Measurements from ENCODE around the gene UVRAG. TPM values are rescaled to one million over a fixed set of nuclear protein-coding genes. Genes with fewer than 3 reads are reported as not detected.

Gene UVRAG
- total and polyA plus RNA-seq, 4 donors = 8.7 to 53.2 (median 18.3) TPM

DNA sequence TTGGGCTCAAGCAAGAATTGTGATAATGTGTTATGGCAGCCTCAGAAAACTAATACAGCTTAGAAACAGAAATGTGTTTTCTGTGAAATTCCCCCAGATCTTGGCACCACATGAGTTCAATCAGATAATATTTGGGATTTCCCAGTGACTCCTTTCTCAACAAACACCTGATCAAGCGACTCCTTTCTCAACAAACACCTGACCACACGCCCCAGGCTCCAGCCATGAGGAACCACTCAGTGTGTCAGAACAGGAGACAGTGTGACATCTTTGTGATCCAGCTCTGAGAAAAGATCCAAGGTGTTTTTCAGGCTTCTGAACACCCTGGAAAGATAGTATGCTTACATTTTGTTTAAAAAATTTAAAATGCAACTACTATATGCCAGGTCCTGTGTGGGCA is 1.9 kb upstream of the UVRAG start:
- peaks cover 0 to 24% (median 11%) of the 10 kb centered on the region in 5 donors for H3K4me1 ChIP-seq (ENCODE audit: control insufficient read depth in 5 of 5, insufficient read depth in 5 of 5, low read length in 5 of 5)
- no peak overlapping the region for H3K9ac ChIP-seq (ENCODE audit: insufficient read depth in 1 of 2, low read length in 2 of 2)
- no peaks in the 10 kb centered on the region for H3K9me3 ChIP-seq (ENCODE audit: control insufficient read depth in 4 of 4, insufficient read depth in 3 of 4, low read length in 3 of 4)
- DNase-seq = no peak
- 59 to 79% methylated on average over 2 of the region's 2 CpGs for WGBS, 2 donors
- TF ChIP-seq, protein P1, sequence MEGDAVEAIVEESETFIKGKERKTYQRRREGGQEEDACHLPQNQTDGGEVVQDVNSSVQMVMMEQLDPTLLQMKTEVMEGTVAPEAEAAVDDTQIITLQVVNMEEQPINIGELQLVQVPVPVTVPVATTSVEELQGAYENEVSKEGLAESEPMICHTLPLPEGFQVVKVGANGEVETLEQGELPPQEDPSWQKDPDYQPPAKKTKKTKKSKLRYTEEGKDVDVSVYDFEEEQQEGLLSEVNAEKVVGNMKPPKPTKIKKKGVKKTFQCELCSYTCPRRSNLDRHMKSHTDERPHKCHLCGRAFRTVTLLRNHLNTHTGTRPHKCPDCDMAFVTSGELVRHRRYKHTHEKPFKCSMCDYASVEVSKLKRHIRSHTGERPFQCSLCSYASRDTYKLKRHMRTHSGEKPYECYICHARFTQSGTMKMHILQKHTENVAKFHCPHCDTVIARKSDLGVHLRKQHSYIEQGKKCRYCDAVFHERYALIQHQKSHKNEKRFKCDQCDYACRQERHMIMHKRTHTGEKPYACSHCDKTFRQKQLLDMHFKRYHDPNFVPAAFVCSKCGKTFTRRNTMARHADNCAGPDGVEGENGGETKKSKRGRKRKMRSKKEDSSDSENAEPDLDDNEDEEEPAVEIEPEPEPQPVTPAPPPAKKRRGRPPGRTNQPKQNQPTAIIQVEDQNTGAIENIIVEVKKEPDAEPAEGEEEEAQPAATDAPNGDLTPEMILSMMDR (IDR thresholded peaks at IDR 0.05; ENCODE audit: control extremely low read depth, extremely low read depth) = no peak
- no peaks in the 10 kb centered on the region for H3K27me3 ChIP-seq (ENCODE audit: control insufficient read depth in 3 of 3, insufficient read depth in 3 of 3, low read length in 2 of 3)
- no peaks in the 10 kb centered on the region for H3K36me3 ChIP-seq (ENCODE audit: control insufficient read depth in 4 of 4, insufficient read depth in 4 of 4, low read length in 4 of 4)
- ATAC-seq (ENCODE audit: insufficient read depth, low FRiP score) = no peak
- H3K4me3 ChIP-seq = no peak overlapping the region
- peak overlapping the region in 1 of 2 donors; percentile 0 for H3K27ac ChIP-seq (ENCODE audit: low read depth in 1 of 2, low read length in 1 of 2)

- TF ChIP-seq, protein P1 (IDR thresholded peaks at IDR 0.05; ENCODE audit: control extremely low read depth, extremely low read depth) = no peak
- Histone ChIP-seq H3K9ac (ENCODE audit: insufficient read depth in 1 of 2, low read length in 2 of 2) (peak overlapping the region in 1 of 2 donors; percentile 97), H3K9me3 (ENCODE audit: control insufficient read depth in 4 of 4, insufficient read depth in 3 of 4, low read length in 3 of 4) (no peaks in the 10 kb centered on the region), H3K27ac (ENCODE audit: low read depth in 1 of 2, low read length in 1 of 2) (peak overlapping the region; percentile 88 to 92), H3K4me1 (ENCODE audit: control insufficient read depth in 5 of 5, insufficient read depth in 5 of 5, low read length in 5 of 5) (peaks cover 0 to 24% (median 11%) of the 10 kb centered on the region in 5 donors), H3K27me3 (ENCODE audit: control insufficient read depth in 3 of 3, insufficient read depth in 3 of 3, low read length in 2 of 3) (no peaks in the 10 kb centered on the region), H3K4me3 (no peak overlapping the region), H3K36me3 (ENCODE audit: control insufficient read depth in 4 of 4, insufficient read depth in 4 of 4, low read length in 4 of 4) (no peaks in the 10 kb centered on the region)
- DNase-seq = no peak
- no peak for ATAC-seq (ENCODE audit: insufficient read depth, low FRiP score)
- WGBS, 2 donors = 54 to 69% methylated on average over 1 of the region's 1 CpG
Measured at GRCh38 chr11:75813622-75814039, 1.4 kb upstream of the UVRAG start.

- DNase-seq (no peak), ATAC-seq (ENCODE audit: insufficient read depth, low FRiP score) (peak; percentile 20)
- TF ChIP-seq, protein P1 (IDR thresholded peaks at IDR 0.05; ENCODE audit: control extremely low read depth, extremely low read depth) = no peak
- peak overlapping the region; percentile 41 for H3K4me3 ChIP-seq
- no peaks in the 10 kb centered on the region for H3K36me3 ChIP-seq (ENCODE audit: control insufficient read depth in 4 of 4, insufficient read depth in 4 of 4, low read length in 4 of 4)
- H3K4me1 ChIP-seq (ENCODE audit: control insufficient read depth in 5 of 5, insufficient read depth in 5 of 5, low read length in 5 of 5) = peaks cover 1 to 24% (median 14%) of the 10 kb centered on the region in 5 donors
- H3K27me3 ChIP-seq (ENCODE audit: control insufficient read depth in 3 of 3, insufficient read depth in 3 of 3, low read length in 2 of 3) = no peaks in the 10 kb centered on the region
- 1% methylated on average over 12 of the region's 12 CpGs for WGBS, 2 donors
- H3K9me3 ChIP-seq (ENCODE audit: control insufficient read depth in 4 of 4, insufficient read depth in 3 of 4, low read length in 3 of 4) = no peaks in the 10 kb centered on the region
- H3K27ac ChIP-seq (ENCODE audit: low read depth in 1 of 2, low read length in 1 of 2) = peak overlapping the region; percentile 88 to 92
- peak overlapping the region; percentile 35 to 97 for H3K9ac ChIP-seq (ENCODE audit: insufficient read depth in 1 of 2, low read length in 2 of 2)
Measured at GRCh38 chr11:75814363-75814676, 690 bp upstream of the UVRAG start.

All from lung (tissue), 12 donors.